Measurements from ENCODE around the gene WBP2. TPM values are rescaled to one million over a fixed set of nuclear protein-coding genes. Genes with fewer than 3 reads are reported as not detected.

Gene WBP2
- total RNA-seq, 1 donor from 2014 or later, result 72.6 TPM

GRCh38 chr17:75824666-75825065 is 30.5 kb downstream of the WBP2 start:
- Mint-ChIP-seq H3K36me3 (ENCODE audit: low read depth, unreplicated experiment) (peaks cover 9% of the 10 kb centered on the region), H3K27ac (ENCODE audit: unreplicated experiment) (no peak overlapping the region), H3K27me3 (ENCODE audit: low read depth, unreplicated experiment) (no peaks in the 10 kb centered on the region), H3K4me3 (ENCODE audit: unreplicated experiment) (no peak overlapping the region), H3K4me1 (ENCODE audit: low read depth, unreplicated experiment) (no peaks in the 10 kb centered on the region), H3K9me3 (ENCODE audit: unreplicated experiment) (no peaks in the 10 kb centered on the region)
- Histone ChIP-seq H3K27ac (ENCODE audit: low read depth, low read length) (no peak overlapping the region), H3K27me3 (ENCODE audit: insufficient read depth, low read length) (no peaks in the 10 kb centered on the region), H3K4me3 (ENCODE audit: insufficient read depth, low read depth, low read length) (no peak overlapping the region), H3K9me3 (ENCODE audit: insufficient read depth, low read depth, low read length) (no peaks in the 10 kb centered on the region), H3K9ac (ENCODE audit: low read length) (no peak overlapping the region), H4K20me1 (ENCODE audit: insufficient read depth, low read length) (no peaks in the 10 kb centered on the region), H3K36me3 (ENCODE audit: insufficient read depth, low read length) (peaks cover 4% of the 10 kb centered on the region), H3K4me1 (ENCODE audit: insufficient read depth, low read length) (peaks cover 13% of the 10 kb centered on the region), H3K79me2 (ENCODE audit: insufficient read depth, low read length) (no peaks in the 10 kb centered on the region), H2AFZ (ENCODE audit: low read depth, low read length) (no peak overlapping the region), H3K4me2 (ENCODE audit: low read length) (no peak overlapping the region)
- DNase-seq (ENCODE audit: low read depth), result no peak
- TF ChIP-seq CTCF (IDR thresholded peaks at IDR 0.05; ENCODE audit: insufficient read depth, low read depth, low read length) (no peak), EZH2 (IDR thresholded peaks at IDR 0.05; ENCODE audit: insufficient read depth, low read length) (no peak)
- FAIRE-seq, result no peak

GRCh38 chr17:75824050-75824552 is 31.0 kb downstream of the WBP2 start:
- H3K4me3 ChIP-seq (ENCODE audit: insufficient read depth, low read depth, low read length), result no peak overlapping the region
- DNase-seq (ENCODE audit: low read depth), result no peak
- Mint-ChIP-seq H3K27ac (ENCODE audit: unreplicated experiment) (no peak overlapping the region), H3K27me3 (ENCODE audit: low read depth, unreplicated experiment) (no peaks in the 10 kb centered on the region), H3K4me3 (ENCODE audit: unreplicated experiment) (no peak overlapping the region), H3K4me1 (ENCODE audit: low read depth, unreplicated experiment) (no peaks in the 10 kb centered on the region), H3K36me3 (ENCODE audit: low read depth, unreplicated experiment) (peaks cover 14% of the 10 kb centered on the region), H3K9me3 (ENCODE audit: unreplicated experiment) (no peaks in the 10 kb centered on the region)
- TF ChIP-seq EZH2 (IDR thresholded peaks at IDR 0.05; ENCODE audit: insufficient read depth, low read length) (no peak), CTCF (IDR thresholded peaks at IDR 0.05; ENCODE audit: insufficient read depth, low read depth, low read length) (no peak)
- H3K36me3 ChIP-seq (ENCODE audit: insufficient read depth, low read length), result peaks cover 4% of the 10 kb centered on the region
- H3K4me1 ChIP-seq (ENCODE audit: insufficient read depth, low read length), result peaks cover 13% of the 10 kb centered on the region
- no peaks in the 10 kb centered on the region for H3K27me3 ChIP-seq (ENCODE audit: insufficient read depth, low read length)
- H2AFZ ChIP-seq (ENCODE audit: low read depth, low read length), result no peak overlapping the region
- no peak for FAIRE-seq
- H4K20me1 ChIP-seq (ENCODE audit: insufficient read depth, low read length), result no peaks in the 10 kb centered on the region
- H3K4me2 ChIP-seq (ENCODE audit: low read length), result no peak overlapping the region
- H3K27ac ChIP-seq (ENCODE audit: low read depth, low read length), result no peak overlapping the region
- no peak overlapping the region for H3K9ac ChIP-seq (ENCODE audit: low read length)
- H3K9me3 ChIP-seq (ENCODE audit: insufficient read depth, low read depth, low read length), result no peaks in the 10 kb centered on the region
- no peaks in the 10 kb centered on the region for H3K79me2 ChIP-seq (ENCODE audit: insufficient read depth, low read length)

GRCh38 chr17:75823257-75824041 is 31.7 kb downstream of the WBP2 start:
- H3K36me3 ChIP-seq (ENCODE audit: insufficient read depth, low read length), result peaks cover 4% of the 10 kb centered on the region
- Mint-ChIP-seq H3K27ac (ENCODE audit: unreplicated experiment) (no peak overlapping the region), H3K4me1 (ENCODE audit: low read depth, unreplicated experiment) (no peaks in the 10 kb centered on the region), H3K9me3 (ENCODE audit: unreplicated experiment) (no peaks in the 10 kb centered on the region), H3K36me3 (ENCODE audit: low read depth, unreplicated experiment) (peaks cover 17% of the 10 kb centered on the region), H3K4me3 (ENCODE audit: unreplicated experiment) (no peak overlapping the region), H3K27me3 (ENCODE audit: low read depth, unreplicated experiment) (no peaks in the 10 kb centered on the region)
- no peak overlapping the region for H3K4me3 ChIP-seq (ENCODE audit: insufficient read depth, low read depth, low read length)
- H3K4me1 ChIP-seq (ENCODE audit: insufficient read depth, low read length), result peaks cover 13% of the 10 kb centered on the region
- no peaks in the 10 kb centered on the region for H3K79me2 ChIP-seq (ENCODE audit: insufficient read depth, low read length)
- H4K20me1 ChIP-seq (ENCODE audit: insufficient read depth, low read length), result peaks cover 3% of the 10 kb centered on the region
- FAIRE-seq (no peak), DNase-seq (ENCODE audit: low read depth) (no peak)
- H3K9ac ChIP-seq (ENCODE audit: low read length), result no peak overlapping the region
- H3K9me3 ChIP-seq (ENCODE audit: insufficient read depth, low read depth, low read length), result no peaks in the 10 kb centered on the region
- H3K27me3 ChIP-seq (ENCODE audit: insufficient read depth, low read length), result no peaks in the 10 kb centered on the region
- no peak overlapping the region for H3K4me2 ChIP-seq (ENCODE audit: low read length)
- H2AFZ ChIP-seq (ENCODE audit: low read depth, low read length), result no peak overlapping the region
- TF ChIP-seq EZH2 (IDR thresholded peaks at IDR 0.05; ENCODE audit: insufficient read depth, low read length), result no peak
- no peak for TF ChIP-seq CTCF (IDR thresholded peaks at IDR 0.05; ENCODE audit: insufficient read depth, low read depth, low read length)
- no peak overlapping the region for H3K27ac ChIP-seq (ENCODE audit: low read depth, low read length)
